ENCODE measurements around the gene CACUL1.
"Not testable (repeated sequence)": the region's sequence is repeated elsewhere in the genome, so short reads cannot be mapped to it uniquely, and the experiment has no call there.

Gene CACUL1

GRCh38 chr10:118768041-118768919 is 13.5 kb upstream of the CACUL1 start:
- no peak for DNase-seq (ENCODE audit: low spot score)

- DNase-seq (ENCODE audit: low spot score): no peak
Observed at GRCh38 chr10:118767297-118768040, 12.7 kb upstream of the CACUL1 start.

DNA sequence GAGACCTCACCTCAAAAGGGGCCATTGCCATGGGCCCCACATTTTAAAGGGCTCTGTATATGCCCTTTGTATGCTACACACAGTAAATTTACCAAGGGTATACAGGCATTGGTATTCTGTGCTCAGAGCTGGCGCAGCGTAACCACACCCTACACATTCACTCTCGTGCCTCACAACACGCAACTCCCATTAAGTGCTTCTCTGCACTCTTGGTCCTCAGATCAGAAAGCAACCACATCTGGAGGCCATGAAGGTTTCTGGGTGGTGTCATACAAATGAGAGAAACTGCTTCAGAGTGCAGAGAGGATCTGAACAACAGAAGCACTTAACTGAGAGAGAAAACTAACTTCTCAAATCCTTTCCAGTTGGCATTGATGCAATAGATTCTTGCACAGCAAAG is 9.4 kb upstream of the CACUL1 start:
- no peak for DNase-seq (ENCODE audit: low spot score)

DNA sequence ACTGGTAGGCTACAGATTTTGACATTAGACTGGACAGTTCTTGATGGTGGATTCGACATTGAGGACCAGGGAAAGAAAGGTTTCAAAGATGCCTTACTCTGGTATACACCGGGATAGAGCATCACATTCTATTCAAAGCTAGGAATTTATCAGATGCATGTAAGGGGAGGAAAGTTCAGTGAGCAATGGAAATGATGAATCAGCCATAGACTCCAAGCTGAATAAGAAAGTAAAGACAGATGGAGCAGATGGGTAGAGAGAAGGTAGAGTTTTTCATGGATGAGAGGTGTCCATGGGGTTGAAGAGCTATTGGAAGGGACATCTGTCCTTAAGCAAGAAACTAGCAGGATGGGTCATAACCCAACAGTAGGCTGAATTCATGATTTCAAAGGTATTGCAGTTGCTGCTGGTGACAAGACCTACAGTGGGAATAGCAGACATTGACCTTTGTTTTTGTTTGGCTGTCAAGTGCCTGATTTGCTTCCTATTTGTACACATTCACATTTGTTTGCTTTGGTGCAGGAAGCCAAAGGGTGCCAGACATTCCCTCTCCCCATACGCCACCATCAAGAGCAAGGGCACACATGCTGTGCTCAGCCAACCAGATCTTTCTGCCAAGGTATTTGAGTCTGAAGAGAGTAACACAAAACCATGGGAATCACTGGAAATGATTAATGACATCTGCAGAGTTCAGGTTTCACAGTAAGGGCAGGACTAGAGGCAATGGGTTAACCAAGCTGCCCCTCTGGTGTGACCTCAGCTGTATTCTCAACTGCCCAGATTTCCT is 8.6 kb upstream of the CACUL1 start:
- no peak for DNase-seq (ENCODE audit: low spot score)

DNA sequence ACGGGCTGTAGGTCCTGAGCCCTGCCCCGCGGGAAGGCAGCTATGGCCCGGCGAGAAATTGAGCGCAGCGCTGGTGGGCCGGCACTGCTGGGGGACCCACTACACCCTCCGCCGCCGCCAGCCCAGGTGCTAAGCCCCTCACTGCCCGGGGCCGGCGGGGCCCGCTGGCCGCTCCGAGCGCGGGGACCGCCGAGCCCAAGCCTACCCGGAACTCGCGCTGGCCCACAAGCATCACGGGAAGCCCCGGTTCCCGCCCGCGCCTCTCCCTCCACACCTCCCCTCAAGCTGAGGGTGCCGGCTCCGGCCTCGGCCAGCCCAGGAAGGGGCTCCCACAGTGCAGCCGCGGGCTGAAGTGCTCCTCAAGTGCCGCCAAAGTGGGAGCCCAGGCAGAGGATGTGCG is 5.5 kb upstream of the CACUL1 start:
- DNase-seq (ENCODE audit: low spot score): no peak

DNA sequence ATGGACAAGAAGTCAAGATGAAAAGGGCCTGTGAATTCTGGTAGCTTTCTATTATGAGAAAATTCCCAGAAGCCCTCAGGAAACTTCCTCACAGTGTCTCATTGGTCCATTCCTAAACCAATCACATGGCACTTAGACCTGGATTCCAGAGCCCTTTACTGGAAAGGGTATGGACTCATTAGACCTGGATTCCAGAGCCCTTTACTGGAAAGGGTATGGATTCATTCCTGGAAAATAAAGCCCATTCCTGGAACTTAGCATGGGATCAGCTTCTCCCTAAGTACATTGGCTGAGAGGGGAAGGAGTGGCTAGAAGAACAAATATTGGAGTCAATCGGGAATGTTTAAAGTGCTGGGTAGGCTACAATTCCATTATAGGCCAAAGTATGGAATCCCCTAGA is 3.7 kb upstream of the CACUL1 start:
- DNase-seq (ENCODE audit: low spot score): no peak

DNA sequence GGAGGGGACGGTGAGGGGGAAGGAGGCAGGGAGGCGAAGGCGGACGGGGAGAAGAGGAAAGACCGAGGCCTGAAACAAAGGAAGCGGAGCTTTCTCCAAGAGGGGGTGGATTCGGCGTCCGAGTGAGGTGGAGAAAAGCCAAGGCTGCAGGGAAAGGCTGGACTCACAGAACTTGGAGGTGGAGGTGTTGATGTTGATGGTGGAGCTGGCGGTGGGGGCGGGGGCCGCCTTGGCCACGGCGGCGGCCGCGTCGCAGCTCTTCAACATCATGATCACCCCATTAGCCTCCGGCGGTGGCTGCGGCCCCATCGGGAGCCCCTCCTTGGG is 578 bp downstream of the CACUL1 start:
- DNase-seq (ENCODE audit: low spot score): peak; percentile 46

- no peak for DNase-seq (ENCODE audit: low spot score)
Observed at GRCh38 chr10:118753331-118754228, 1.2 kb downstream of the CACUL1 start.

DNA sequence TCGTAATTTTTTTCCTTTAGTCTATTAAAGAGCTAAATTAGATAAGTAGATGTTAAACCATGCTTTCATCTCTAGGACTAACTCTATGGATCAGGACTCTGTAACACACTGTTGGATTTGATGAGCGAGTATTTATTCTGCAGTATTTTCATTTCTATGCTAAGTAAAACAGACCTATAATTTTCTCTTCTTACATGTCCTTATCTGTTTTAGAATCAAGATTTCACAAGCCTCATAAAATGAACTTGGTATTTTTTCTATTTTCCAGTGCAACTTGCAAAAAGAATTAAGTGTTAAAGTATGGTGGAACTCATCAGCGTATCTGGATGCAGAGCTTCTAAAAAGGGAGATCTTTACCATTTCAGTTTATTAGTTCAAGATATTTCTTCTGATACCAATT is 2.4 kb downstream of the CACUL1 start:
- no peak for DNase-seq (ENCODE audit: low spot score)

- no peak for DNase-seq (ENCODE audit: low spot score)
Observed at GRCh38 chr10:118751265-118751664, 3.5 kb downstream of the CACUL1 start.

GRCh38 chr10:118748041-118748440 is 6.7 kb downstream of the CACUL1 start:
- DNase-seq (ENCODE audit: low spot score): no peak

- DNase-seq (ENCODE audit: low spot score): no peak
Observed at GRCh38 chr10:118746246-118746645, 8.5 kb downstream of the CACUL1 start.

DNA sequence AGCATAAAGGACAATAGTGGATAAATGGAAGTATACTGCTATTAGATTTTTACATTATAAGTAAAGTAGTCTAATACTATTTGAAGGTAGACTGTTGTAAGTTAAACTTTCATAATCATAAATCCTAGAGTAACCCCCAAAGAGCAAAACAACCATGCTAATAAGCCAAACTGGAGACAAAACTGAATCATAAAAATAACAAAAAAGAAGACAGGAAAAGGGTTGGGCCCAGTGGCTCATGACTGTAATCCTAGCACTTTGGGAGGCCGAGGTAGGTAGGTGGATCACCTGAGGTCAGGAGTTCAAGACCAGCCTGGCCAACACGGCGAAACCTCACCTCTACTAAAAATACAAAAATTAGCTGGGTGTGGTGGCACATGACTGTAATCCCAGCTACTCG is 9.7 kb downstream of the CACUL1 start:
- no peak for DNase-seq (ENCODE audit: low spot score)

GRCh38 chr10:118744346-118744918 is 10.3 kb downstream of the CACUL1 start:
- DNase-seq (ENCODE audit: low spot score): not testable (repeated sequence)

- no peak for DNase-seq (ENCODE audit: low spot score)
Observed at GRCh38 chr10:118742782-118743181, 12.0 kb downstream of the CACUL1 start.

DNA sequence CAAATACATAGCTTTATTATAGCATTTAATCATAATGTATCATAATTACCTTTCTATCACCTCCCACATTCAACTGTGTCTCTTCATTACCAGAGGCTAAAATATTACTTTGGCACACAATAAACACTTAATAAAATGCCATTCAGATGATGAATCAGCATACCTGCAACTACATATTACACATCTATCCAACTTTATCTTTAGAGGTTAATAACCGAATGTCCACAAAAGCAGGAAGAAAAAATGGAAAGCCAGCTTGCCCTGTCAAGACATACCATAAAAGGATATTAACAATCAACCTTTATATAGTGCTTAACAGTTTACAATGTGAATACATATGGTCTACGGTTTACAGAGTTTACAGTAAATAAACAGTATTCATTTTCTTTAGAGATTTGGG is 12.7 kb downstream of the CACUL1 start:
- no peak for DNase-seq (ENCODE audit: low spot score)

DNA sequence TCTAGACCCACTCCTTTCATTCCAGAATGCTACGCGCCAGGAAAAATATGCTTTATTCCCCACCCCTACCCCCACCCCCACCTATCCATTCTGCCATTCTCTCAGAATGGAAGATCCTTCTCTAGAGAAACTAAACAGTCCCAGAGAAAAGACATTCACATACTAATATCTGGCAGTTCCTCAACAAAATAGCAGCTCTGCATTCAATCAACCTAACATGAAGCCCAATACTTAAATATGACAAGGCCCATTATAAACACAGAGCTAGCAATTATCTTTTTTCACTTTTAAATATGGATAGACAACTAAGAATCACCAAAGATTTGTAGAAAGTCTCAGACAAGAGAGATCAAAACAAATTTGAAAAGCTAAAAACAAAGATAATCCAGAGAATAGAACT is 16.4 kb downstream of the CACUL1 start:
- DNase-seq (ENCODE audit: low spot score): no peak

GRCh38 chr10:118737603-118738302 is 17.0 kb downstream of the CACUL1 start:
- no peak for DNase-seq (ENCODE audit: low spot score)

DNA sequence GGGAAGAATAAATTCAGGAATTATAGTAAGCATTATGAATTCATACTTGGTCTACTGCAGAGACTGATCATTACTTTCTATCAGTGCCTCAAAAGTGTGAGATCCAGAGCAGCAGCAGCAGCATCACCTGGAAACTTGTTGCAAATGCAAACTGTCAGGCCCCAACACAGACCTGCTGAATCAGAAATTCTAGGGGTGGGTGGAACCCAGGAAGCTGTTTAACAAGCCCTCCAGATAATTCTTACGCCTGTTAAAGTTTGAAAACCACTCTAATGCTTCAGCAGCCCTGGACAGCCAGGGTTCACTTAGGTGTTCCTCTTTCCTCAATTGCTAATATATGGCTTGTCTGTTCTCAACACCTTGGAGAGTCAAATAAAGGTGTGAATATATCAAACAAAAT is 19.5 kb downstream of the CACUL1 start:
- DNase-seq (ENCODE audit: low spot score): no peak

GRCh38 chr10:118734475-118734874 is 20.3 kb downstream of the CACUL1 start:
- DNase-seq (ENCODE audit: low spot score): no peak

All from SW480 (cell line).